ENCODE data around the gene FBXW7.
A peak's percentile ranks its signal among the peaks of the same experiment; 100 is the strongest.

Gene FBXW7

DNA sequence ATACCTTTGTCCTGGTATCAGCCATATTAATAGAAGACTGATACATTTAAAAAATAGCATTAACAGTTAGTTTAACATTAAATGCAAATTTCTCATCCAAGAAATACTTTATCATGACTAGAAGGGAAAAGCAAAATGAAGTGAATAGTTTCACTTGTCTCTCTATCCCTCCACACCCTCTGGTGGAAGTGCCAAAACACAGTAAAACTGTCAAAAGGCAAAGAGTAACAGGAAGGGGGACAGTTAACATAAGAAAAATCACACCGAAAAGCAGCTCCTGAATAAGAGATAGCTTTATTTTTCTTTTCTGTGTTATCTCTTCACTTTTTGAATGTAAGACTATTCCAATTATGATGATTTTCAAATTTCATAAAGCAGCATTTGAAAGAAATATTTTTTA, 187.2 kb downstream of the FBXW7 start:
- TF ChIP-seq, protein P1, sequence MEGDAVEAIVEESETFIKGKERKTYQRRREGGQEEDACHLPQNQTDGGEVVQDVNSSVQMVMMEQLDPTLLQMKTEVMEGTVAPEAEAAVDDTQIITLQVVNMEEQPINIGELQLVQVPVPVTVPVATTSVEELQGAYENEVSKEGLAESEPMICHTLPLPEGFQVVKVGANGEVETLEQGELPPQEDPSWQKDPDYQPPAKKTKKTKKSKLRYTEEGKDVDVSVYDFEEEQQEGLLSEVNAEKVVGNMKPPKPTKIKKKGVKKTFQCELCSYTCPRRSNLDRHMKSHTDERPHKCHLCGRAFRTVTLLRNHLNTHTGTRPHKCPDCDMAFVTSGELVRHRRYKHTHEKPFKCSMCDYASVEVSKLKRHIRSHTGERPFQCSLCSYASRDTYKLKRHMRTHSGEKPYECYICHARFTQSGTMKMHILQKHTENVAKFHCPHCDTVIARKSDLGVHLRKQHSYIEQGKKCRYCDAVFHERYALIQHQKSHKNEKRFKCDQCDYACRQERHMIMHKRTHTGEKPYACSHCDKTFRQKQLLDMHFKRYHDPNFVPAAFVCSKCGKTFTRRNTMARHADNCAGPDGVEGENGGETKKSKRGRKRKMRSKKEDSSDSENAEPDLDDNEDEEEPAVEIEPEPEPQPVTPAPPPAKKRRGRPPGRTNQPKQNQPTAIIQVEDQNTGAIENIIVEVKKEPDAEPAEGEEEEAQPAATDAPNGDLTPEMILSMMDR (IDR thresholded peaks at IDR 0.05; ENCODE audit: low read depth, low read length), result peak; percentile 13
- DNase-seq (ENCODE audit: low read depth in 2 of 2), result peak; percentile 17 to 28
- H3K4me3 ChIP-seq (replicated peaks in 1 of 2; ENCODE audit: low read depth in 2 of 2, low read length in 2 of 2), result no peak overlapping the region

GRCh38 chr4:152346979-152347378, 188.9 kb downstream of the FBXW7 start:
- TF ChIP-seq, protein P1 (IDR thresholded peaks at IDR 0.05; ENCODE audit: low read depth, low read length), result no peak
- DNase-seq (ENCODE audit: low read depth in 2 of 2), result no peak
- H3K4me3 ChIP-seq (replicated peaks in 1 of 2; ENCODE audit: low read depth in 2 of 2, low read length in 2 of 2), result no peak overlapping the region

DNA sequence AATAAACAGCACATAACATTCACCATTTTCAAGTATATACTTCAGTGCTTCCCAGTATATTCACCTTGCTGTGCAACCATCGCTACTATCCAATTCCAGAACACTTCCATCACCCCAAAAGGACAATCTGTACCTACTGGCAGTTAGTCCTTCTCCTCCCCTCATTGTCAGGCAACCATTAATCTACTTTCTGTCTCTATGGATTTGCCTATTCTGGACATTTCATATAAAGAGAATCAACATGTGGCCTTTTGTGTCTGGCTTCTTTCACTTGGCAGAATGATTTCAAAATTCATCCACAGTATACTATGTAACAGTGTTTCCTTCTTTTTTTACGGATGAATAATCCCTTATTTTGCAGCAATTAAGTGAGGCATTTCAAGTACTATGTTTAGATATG, 189.4 kb downstream of the FBXW7 start:
- TF ChIP-seq, protein P1 (IDR thresholded peaks at IDR 0.05; ENCODE audit: low read depth, low read length), result no peak
- DNase-seq (ENCODE audit: low read depth in 2 of 2), result no peak
- no peak overlapping the region for H3K4me3 ChIP-seq (replicated peaks in 1 of 2; ENCODE audit: low read depth in 2 of 2, low read length in 2 of 2)

GRCh38 chr4:152344001-152344400, 191.9 kb downstream of the FBXW7 start:
- DNase-seq (ENCODE audit: low read depth in 2 of 2), result no peak
- TF ChIP-seq, protein P1 (IDR thresholded peaks at IDR 0.05; ENCODE audit: low read depth, low read length), result no peak
- no peak overlapping the region for H3K4me3 ChIP-seq (replicated peaks in 1 of 2; ENCODE audit: low read depth in 2 of 2, low read length in 2 of 2)

GRCh38 chr4:152342293-152342692, 193.6 kb downstream of the FBXW7 start:
- peak in 1 of 2 donors; percentile 59 for DNase-seq (ENCODE audit: low read depth in 2 of 2)
- no peak overlapping the region for H3K4me3 ChIP-seq (replicated peaks in 1 of 2; ENCODE audit: low read depth in 2 of 2, low read length in 2 of 2)
- TF ChIP-seq, protein P1 (IDR thresholded peaks at IDR 0.05; ENCODE audit: low read depth, low read length), result no peak

GRCh38 chr4:152340818-152341217, 195.1 kb downstream of the FBXW7 start:
- H3K4me3 ChIP-seq (replicated peaks in 1 of 2; ENCODE audit: low read depth in 2 of 2, low read length in 2 of 2), result no peak overlapping the region
- TF ChIP-seq, protein P1 (IDR thresholded peaks at IDR 0.05; ENCODE audit: low read depth, low read length), result no peak
- DNase-seq (ENCODE audit: low read depth in 2 of 2), result no peak

GRCh38 chr4:152339576-152339975, 196.3 kb downstream of the FBXW7 start:
- TF ChIP-seq, protein P1 (IDR thresholded peaks at IDR 0.05; ENCODE audit: low read depth, low read length), result no peak
- no peak for DNase-seq (ENCODE audit: low read depth in 2 of 2)
- H3K4me3 ChIP-seq (replicated peaks in 1 of 2; ENCODE audit: low read depth in 2 of 2, low read length in 2 of 2), result no peak overlapping the region

Measured in cardiac fibroblast (primary cell).